MCF 10A (cell line): ENCODE results near the gene CRNKL1. TPM values are rescaled to one million over a fixed set of nuclear protein-coding genes. Genes with fewer than 3 reads are reported as not detected.

Experiments
- BruUV-seq: library from RNA; stranded (reverse); fragments of 400-500 nt; replicated peaks from 2 replicates; lab custom pipeline; 2021; lab: Mats Ljungman, UMichigan
- CTCF ChIA-PET: fragments of 300-600 bp; sonication (Branson Sonifier 250); formaldehyde crosslinking; extraction: SDS; loops from one replicate; lab custom pipeline; 2021; ENCODE audit warnings: antibody characterized with exemption, inconsistent platforms; lab: Yijun Ruan, JAX
- POLR2A ChIA-PET: fragments of 300-600, 350-650 bp; sonication (Branson Sonifier 250); formaldehyde crosslinking; extraction: SDS; loops from one replicate; lab custom pipeline; 2020; ENCODE audit warnings: antibody characterized with exemption, inconsistent platforms; lab: Yijun Ruan, JAX
- DNase-seq: peaks from one replicate; pipeline ENCODE4 v3.0.0-alpha.2; 2018; ENCODE audit not compliant: unreplicated experiment
- H3K27ac Mint-ChIP-seq: one replicate; pipeline ENCODE4 v1.8.0; 2022; ENCODE audit warnings: mild to moderate bottlenecking, low read depth, mixed read lengths; ENCODE audit not compliant: unreplicated experiment
- H3K27me3 Mint-ChIP-seq: one replicate; pipeline ENCODE4 v1.8.0; 2022; ENCODE audit warnings: mixed read lengths; ENCODE audit not compliant: insufficient read depth, unreplicated experiment
- H3K36me3 Mint-ChIP-seq: one replicate; pipeline ENCODE4 v1.8.0; 2022; ENCODE audit warnings: mild to moderate bottlenecking, moderate library complexity, mixed read lengths; ENCODE audit not compliant: insufficient read depth, unreplicated experiment
- H3K4me1 Mint-ChIP-seq: one replicate; pipeline ENCODE4 v1.8.0; 2022; ENCODE audit warnings: mixed read lengths; ENCODE audit not compliant: insufficient read depth, unreplicated experiment
- H3K4me3 Mint-ChIP-seq: one replicate; pipeline ENCODE4 v1.8.0; 2022; ENCODE audit warnings: mild to moderate bottlenecking, moderate library complexity, mixed read lengths; ENCODE audit not compliant: unreplicated experiment
- H3K9me3 Mint-ChIP-seq: one replicate; pipeline ENCODE4 v1.8.0; 2022; ENCODE audit warnings: mixed read lengths; ENCODE audit not compliant: unreplicated experiment
- CTCF ChIP-seq: fragments of 200-600 bp; IDR thresholded peaks from one replicate; pipeline ENCODE4 v1.8.0; 2022; ENCODE audit warnings: antibody characterized with exemption, mild to moderate bottlenecking; ENCODE audit not compliant: unreplicated experiment
- intact Hi-C: fragments of 100-400 bp; cut with micrococcal nuclease; formaldehyde crosslinking; loops from 2 replicates; pipeline ENCODE4 v1.14.1; 2022
- total RNA-seq: library from RNA; stranded (reverse); gene quantifications from 2 replicates; pipeline ENCODE4 v1.2.3, GENCODE V29; 2022

Gene CRNKL1
- total RNA-seq, 1 experiment from 2014 or later, result 20.1 TPM

GRCh38 chr20:20095114-20095872, 43.0 kb upstream of the CRNKL1 start:
- no peaks in the 10 kb centered on the region for H3K9me3 Mint-ChIP-seq
- BruUV-seq, result no TSS peak
- POLR2A ChIA-PET, result interaction anchor here (0.7 kb wide), 1 partner anchor 495 kb away, joined by 3 read pairs; no protein-coding TSS in a partner anchor

GRCh38 chr20:20094410-20094809, 42.1 kb upstream of the CRNKL1 start:
- no TSS peak for BruUV-seq
- POLR2A ChIA-PET, result no interaction called here
- no peaks in the 10 kb centered on the region for H3K9me3 Mint-ChIP-seq
- H3K27ac Mint-ChIP-seq, result no peak overlapping the region
- no peaks in the 10 kb centered on the region for H3K27me3 Mint-ChIP-seq
- no peak overlapping the region for H3K4me3 Mint-ChIP-seq
- intact Hi-C loops, result no loop called here
- H3K36me3 Mint-ChIP-seq, result no peaks in the 10 kb centered on the region
- CTCF ChIA-PET, result interaction anchor here (0.6 to 3.7 kb wide), 4 partner anchors 8 to 143 kb away, joined by 3 to 22 read pairs (median 8); no protein-coding TSS in a partner anchor
- no peak for TF ChIP-seq CTCF
- H3K4me1 Mint-ChIP-seq, result peaks cover 14% of the 10 kb centered on the region
- DNase-seq, result no peak

More at GRCh38 chr20:20095114-20095872, 43.0 kb upstream of the CRNKL1 start:
- CTCF ChIA-PET, result interaction anchor here (0.6 to 3.7 kb wide), 5 partner anchors 9 to 729 kb away, joined by 3 to 22 read pairs (median 4); no protein-coding TSS in a partner anchor
- no peak for DNase-seq
- Mint-ChIP-seq H3K4me3 (no peak overlapping the region), H3K27me3 (no peaks in the 10 kb centered on the region), H3K4me1 (peaks cover 9% of the 10 kb centered on the region), H3K27ac (peak overlapping the region; percentile 80), H3K36me3 (no peaks in the 10 kb centered on the region)
- no peak for TF ChIP-seq CTCF
- intact Hi-C loops, result no loop called here

- H3K9me3 Mint-ChIP-seq, result no peaks in the 10 kb centered on the region
- ChIA-PET CTCF (no interaction called here), POLR2A (no interaction called here)
- H3K36me3 Mint-ChIP-seq, result no peaks in the 10 kb centered on the region
- no peak for DNase-seq
- no peak for TF ChIP-seq CTCF
- no peak overlapping the region for H3K27ac Mint-ChIP-seq
- BruUV-seq, result no TSS peak
- intact Hi-C loops, result no loop called here
- no peaks in the 10 kb centered on the region for H3K27me3 Mint-ChIP-seq
- no peak overlapping the region for H3K4me3 Mint-ChIP-seq
- H3K4me1 Mint-ChIP-seq, result peaks cover 14% of the 10 kb centered on the region
Measured at GRCh38 chr20:20092827-20093226, 40.6 kb upstream of the CRNKL1 start.

- BruUV-seq, result no TSS peak
Measured at GRCh38 chr20:20089939-20090338, 37.7 kb upstream of the CRNKL1 start.

More at GRCh38 chr20:20089939-20090338, 37.7 kb upstream of the CRNKL1 start:
- no peak for TF ChIP-seq CTCF
- no peaks in the 10 kb centered on the region for H3K27me3 Mint-ChIP-seq
- CTCF ChIA-PET, result interaction anchor here (0.5 to 4.6 kb wide), 9 partner anchors 9 to 1416 kb away, joined by 3 to 57 read pairs (median 3); no protein-coding TSS in a partner anchor
- H3K36me3 Mint-ChIP-seq, result no peaks in the 10 kb centered on the region
- peak overlapping the region; percentile 55 for H3K27ac Mint-ChIP-seq
- no peak for DNase-seq
- POLR2A ChIA-PET, result interaction anchor here (0.9 to 1.0 kb wide), 2 partner anchors 147 to 472 kb away, joined by 3 to 5 read pairs; no protein-coding TSS in a partner anchor
- peaks cover 23% of the 10 kb centered on the region for H3K4me1 Mint-ChIP-seq
- H3K9me3 Mint-ChIP-seq, result no peaks in the 10 kb centered on the region
- intact Hi-C loops, result loop anchor here (10.0 kb wide), 1 partner anchor 735 kb away; no protein-coding TSS in a partner anchor
- H3K4me3 Mint-ChIP-seq, result no peak overlapping the region
